HUDEP-2 (cell line): ENCODE measurements around the gene KLC4.
"Not testable (repeated sequence)": the region's sequence is repeated elsewhere in the genome, so short reads cannot be mapped to it uniquely, and the experiment has no call there.

Experiments
- DNase-seq, 76 experiments: peaks; one replicate each; lab custom pipeline; 2025; ENCODE audit not compliant: unreplicated experiment in 76 of 76; lab: John Stamatoyannopoulos, UW

KLC4 gene

DNA sequence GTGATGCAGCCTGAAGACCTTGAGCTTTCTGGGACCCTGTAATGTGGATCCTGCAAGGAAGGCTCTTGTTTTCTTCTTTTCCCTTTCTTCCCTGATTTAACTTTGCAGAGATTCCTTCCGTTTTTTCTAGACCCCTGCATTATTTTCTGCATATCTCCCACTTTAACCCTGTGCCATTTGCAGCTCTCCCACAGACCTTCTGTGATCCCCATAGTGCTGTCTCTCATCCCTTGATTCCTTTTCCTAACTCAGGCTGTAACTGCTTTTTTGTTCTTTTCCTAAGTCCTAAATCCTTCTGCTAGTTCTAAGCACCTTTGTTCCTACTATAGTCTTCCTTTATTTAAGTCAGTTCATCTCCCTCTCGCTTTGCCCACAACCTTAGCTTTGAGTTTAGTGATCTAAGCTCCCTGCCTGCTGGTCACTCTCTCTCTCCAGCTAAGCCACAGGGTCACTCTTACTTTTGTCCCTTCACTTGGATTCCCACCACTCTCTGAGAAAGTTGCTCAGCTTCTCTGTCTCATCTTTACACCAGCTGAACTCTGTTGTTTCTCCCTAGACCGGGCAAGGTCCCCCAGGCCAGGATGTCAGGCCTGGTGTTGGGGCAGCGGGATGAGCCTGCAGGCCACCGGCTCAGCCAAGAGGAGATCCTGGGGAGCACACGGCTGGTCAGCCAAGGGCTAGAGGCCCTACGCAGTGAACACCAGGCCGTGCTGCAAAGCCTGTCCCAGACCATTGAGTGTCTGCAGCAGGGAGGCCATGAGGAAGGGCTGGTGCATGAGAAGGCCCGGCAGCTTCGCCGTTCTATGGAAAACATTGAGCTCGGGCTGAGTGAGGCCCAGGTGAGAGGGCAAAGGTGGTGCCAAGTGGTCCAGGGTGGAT is 1.6 kb downstream of the KLC4 start:
- DNase-seq = no peak

DNA sequence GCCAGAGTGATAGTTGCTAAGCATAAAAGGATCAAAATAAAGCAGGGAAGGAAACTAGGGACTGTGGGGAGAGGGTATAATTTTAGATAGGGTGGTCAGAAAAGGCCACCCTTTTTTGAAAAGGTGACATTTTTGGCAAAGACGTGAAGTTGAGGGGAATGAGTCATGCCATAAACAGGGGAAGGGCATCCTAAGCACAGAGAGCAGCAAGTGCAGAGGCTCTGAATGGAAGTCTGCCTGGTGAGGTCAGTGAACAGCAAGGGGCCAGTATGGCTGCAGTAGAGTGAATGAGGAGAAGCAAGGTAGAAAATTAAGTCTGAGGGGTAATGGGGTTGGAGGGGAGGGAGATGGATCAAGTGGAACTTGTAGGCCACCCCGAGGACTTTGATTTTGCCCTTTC is 2.4 kb downstream of the KLC4 start:
- no peak for DNase-seq

DNA sequence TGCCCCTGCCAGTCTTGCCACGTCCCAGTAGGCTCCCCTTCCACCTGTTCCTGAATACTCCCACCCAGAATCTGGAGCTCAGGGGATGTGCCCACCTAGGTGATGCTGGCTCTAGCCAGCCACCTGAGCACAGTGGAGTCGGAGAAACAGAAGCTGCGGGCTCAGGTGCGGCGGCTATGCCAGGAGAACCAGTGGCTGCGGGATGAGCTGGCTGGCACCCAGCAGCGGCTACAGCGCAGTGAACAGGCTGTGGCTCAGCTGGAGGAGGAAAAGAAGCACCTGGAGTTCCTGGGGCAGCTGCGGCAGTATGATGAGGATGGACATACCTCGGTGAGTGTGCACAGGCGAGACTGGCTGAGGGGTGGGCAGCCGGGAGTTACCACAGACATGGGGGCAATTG is 3.4 kb downstream of the KLC4 start:
- DNase-seq = no peak

DNA sequence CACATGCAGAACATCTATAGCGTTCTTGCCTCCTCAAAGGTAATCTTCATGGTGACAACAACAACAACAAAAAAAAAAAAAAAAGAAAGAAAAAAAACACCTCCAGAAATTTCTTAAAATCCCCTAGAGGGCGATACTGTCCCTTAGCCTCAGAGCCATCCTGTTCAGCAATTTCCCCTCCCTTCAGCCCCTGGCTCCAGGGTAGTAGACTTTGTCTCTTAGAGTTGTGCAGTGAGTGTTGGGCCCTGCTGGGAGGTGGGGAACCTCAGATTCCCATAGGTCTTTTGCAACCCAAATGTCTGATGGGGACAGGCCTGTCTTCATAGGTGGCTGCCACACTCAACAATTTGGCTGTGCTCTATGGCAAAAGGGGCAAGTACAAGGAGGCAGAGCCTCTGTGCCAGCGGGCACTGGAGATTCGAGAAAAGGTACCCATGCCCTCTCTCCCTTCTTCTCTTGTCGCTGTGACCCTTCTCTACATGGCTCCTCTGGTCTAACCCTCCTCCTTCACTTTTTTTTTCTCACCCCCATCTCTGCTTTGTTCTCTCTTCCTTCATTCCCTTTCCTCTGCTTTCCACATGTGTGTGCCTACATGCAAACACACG is 10.7 kb downstream of the KLC4 start:
- DNase-seq = peak in 20 of 76 experiments; percentile 6 to 45 (median 20)

DNA sequence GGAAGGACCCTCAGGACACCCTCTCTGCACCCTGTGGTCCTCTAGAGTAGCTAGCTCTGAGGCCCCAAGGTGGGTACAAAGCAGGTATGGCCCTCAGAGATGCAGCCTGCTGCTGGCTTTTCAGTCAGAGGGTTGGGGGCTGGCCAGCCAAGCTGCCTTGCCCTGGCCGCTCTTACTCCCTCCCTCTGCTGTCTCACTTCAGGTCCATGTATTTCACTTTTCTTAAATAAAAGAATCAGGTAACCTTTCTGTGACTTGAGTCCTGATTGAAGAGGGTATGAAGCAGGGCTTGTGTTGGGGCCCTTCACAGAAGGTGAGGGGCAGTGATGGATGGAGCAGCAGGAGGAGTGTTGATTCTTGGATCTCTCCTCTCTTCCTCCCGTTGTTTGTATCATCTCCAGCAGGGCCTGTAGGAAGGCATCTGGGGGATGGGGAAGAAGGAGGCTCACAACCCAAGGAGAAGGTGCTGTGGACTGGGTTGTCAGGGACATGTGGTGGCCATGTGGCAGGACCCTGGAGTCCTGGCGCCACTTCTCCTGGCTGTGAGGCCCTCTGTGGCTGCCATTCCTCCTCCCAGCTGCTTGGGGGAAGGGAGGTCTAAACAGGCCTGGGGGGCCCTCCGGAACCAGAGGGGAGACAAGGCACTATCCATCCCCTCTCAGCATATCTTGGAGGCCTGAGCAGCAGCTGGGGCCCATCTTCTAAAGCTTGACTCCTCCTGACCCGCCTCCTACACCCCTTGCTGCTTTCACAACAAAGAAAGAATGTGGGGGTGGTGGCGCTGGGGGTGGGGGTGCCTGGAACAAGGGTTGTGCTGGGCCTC is 15.6 kb downstream of the KLC4 start:
- DNase-seq = no peak

DNA sequence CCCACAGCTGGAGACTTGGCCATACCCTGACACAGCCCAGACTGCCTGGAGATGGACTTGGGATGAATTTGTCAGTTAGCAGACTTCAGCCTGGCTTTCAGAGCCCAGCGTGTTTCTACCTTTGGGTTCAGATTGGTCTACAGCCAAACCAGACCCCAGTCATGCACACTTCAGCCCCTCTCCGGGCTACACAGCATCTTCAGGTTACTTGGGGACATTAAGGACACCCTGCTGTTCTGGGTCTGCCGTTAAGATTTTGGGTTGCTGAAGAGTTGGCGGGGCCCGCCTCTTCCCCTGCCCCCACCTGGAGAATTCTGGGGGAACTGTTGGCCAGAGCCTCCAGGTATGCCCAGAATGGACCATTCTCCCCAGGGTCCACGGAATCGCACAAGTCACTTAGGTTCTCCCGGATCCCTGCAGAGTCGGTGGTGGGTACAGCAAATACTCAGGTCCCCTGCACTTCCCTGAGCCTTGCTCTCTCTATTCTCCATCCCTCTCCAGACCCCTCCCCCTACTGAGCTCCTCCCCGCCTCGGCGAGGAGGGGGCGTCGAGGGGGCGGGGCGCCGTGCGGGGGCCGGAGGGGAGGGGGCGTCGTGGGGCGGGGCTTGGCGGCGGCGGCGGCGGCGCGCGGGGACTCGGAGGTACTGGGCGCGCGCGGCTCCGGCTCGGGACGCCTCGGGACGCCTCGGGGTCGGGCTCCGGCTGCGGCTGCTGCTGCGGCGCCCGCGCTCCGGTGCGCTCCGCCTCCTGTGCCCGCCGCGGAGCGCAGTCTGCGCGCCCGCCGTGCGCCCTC is 16.4 kb downstream of the KLC4 start, which contains the start of gene PTK7:
PTK7 (plus strand) TSS at position 645 of the 794 bp plus-strand sequence. CDS start 175 bp downstream, outside the sequence.
- DNase-seq = no peak

DNA sequence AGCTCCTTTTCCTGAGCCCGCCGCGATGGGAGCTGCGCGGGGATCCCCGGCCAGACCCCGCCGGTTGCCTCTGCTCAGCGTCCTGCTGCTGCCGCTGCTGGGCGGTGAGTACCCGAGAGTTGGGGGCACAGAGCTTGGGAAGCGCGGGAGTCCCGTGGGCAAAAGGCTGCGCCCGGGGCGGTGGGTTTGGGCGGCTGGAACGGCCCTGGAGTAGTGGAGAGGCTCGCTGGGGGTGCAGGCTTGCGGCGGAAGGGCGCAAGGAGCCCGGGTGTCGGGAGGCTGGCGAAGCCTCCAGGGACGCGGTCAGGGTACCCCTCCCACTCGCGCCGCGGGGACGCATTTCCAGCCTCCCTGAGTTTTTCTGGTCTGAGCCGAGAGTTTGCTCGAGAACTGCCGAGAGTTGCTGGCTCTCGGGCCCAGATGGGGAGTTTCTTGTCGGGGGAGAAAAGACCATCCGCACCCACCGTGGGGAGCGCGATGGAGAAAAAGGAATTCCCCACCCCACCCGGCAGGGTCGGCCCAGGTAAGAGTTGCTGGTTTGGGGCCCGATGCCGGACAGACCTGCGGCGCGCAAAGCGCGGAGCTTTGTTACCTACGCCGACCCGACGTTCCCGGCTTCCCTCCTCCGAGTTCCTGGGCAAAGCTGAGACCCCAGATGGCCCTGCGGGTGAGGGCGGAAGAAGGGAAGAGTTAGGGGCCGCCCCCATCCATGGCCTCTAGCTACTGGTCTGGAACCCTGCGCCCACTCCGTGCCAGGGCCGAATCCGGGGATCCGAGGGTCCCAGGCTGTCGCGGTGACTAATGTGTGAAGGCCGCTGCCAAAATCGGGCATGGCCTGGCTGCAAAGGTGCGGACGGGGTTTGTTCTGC is 17.3 kb downstream of the KLC4 start:
- DNase-seq = no peak

DNA sequence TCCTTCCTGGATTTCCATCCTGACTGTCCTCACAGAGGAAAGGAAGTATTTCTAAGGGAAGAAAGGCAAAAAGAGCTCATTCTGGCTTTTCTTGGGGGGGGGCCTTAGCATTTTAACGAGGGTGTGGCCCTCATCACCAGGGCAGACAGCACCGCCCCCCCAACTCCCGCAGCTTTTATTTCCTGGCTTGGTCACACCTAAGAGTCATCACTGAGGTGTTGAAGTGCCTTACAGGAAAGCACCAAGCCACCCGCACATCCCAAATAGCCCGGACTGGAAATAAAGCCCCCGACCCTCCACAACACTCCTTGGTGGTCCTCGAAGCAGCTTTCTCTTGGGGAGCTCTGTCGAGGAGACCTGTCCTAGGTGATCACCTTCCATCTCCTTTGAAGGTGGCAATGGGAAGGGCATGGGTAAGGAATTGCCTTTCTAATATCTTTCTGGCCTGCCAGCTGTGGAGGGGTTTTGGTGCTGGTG is 17.9 kb downstream of the KLC4 start:
- no peak for DNase-seq

DNA sequence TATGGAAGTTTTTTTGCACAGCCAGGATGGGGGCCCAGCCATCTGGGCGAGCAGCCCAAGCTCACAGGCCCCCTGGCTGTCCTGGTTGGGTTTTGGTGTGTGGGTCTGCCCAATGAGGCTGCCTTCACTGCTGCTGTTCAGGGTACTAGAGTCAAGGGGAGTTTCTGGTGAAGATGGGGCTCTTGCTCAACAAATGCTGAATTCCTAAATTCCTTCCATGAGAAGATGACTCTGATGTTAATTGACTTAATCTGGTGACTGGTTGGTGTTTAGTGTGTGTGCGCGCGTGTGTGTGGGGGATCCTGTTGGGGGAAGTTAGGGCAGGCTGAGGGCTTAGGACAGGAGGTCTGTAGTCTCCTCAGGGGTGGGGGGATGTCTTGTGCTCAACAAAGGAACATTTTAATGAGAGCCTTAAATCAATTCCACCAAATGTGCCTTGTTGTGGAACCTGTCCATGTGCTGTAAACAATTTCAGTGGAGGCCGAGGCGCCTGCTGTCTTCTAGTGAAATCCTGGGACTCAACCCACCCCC is 18.6 kb downstream of the KLC4 start:
- no peak for DNase-seq

DNA sequence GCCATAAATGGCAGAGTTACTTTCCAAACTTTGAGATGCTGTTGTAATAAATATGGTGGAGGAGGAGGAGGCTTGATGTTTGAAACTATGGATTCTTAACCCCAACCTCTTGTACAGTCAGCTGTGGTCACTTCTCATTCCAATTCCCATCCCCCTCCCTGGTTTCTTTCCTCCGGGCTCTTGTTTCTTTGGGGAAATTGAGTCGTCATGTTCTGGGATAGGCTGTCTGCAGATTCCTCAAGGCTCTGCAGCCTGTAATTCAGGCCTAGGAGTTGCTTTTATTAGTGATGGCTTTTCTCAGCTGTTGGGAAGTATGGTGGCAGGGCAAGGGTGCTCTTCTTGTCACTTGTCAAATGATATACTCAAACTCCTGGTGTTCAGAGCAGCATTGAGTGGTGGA is 19.3 kb downstream of the KLC4 start:
- DNase-seq = no peak

DNA sequence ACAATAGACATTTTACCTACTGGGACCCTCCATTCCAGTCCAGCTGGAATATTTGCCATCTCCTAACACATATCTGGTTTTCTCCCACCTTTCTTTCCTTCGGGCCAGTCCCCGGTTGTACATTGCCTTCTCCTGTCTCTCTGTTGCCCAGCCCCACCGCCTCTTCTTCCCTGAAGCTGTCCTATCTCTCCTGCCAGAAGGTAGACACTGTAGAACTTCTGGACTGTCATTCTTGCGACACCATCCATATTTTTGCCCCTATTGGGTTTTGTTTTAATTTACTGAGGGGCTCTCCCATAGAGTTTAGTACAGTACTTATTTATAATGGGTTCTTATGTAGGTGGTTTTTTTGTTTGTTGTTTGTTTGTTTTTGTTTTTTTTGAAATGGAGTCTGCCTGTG is 21.6 kb downstream of the KLC4 start:
- DNase-seq = no peak

DNA sequence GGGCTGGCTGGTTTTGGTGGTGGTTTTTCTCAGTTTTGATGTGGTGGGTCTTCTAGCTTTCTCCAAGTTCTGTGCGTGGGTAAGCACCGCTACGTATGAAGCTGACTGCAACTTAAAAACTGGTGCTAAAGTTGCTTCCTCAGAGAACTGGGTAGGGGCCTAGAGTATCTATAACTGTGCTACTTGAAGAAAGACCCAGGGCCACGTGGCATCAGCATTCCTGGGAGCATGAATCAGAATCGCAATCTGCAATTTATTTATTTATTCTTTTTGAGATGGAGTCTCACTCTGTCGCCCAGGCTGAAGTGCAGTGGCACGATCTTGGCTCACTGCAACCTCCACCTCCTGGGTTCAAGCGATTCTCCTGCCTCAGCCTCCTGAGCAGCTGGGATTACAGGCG is 22.5 kb downstream of the KLC4 start:
- DNase-seq = not testable (repeated sequence)

DNA sequence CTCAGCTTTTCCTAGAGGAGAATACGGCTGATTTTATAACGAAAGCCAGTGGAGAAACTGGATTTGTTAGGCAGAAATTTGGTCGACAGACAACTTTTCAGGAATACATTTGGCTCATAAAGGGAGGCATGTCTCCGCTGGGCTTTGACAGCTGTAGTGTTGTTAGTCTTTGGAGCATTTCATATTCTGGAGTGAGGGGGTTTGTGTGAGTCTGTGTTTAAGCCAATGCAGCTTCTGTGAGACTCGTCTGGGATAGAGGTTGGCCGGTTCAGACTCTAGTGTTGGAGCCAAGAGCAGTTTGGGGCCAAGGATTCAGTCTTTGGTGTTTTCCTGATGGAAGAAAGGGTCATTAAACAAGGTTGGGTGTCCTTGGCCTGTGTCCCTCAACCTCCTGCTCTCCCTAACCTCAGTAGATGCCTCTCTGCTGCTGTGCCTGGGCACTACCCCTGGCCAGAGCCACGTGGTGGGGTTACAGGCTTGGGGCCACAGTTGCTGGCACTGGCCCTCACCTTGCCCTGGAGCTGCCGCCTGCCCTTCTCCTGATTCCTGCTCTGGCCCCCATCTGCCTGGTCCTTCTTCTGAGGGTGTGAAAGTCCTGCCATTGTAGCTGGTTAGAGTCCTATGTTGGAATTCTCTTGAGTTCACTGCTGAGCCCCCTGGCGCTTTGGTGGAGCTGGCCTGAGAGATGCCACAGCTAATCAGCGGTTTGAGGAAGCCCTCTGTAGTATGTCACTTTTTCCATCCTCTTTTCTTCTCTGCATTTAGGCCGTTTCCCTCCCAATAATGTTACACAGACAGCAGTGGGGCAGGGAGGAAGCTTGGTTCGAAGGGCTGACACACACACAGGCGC is 23.6 kb downstream of the KLC4 start:
- peak in 1 of 76 experiments; percentile 18 for DNase-seq

DNA sequence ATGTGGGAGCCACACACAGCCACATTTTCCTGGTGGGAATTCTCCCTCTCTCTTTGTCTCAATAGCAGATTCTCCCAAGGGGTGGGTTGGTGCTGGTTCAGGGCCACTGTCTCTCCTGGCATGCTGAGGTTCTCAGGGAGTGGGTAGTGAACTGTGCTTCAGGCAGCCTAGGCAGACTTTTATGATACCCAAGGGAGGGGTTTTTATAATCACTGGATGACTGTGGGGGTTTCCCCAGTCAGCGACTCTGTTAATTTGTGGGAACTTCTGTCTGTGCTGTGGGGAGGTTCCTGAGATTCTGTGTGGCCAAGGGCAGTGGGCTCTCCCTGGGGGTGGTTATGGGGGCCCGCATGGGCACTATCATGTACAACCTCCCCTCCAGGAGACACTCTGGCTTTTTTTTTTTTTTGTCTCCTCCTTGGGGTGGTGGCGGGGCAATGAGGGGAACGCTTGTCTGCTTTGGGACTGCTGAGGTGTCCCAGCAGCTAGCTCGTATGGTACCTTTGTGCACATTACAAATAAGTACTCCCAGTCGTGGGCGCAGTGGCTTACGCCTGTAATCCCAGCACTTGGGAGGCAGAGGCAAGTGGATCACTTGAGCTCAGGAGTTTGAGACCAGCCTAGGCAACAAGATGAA is 26.7 kb downstream of the KLC4 start:
- no peak for DNase-seq

DNA sequence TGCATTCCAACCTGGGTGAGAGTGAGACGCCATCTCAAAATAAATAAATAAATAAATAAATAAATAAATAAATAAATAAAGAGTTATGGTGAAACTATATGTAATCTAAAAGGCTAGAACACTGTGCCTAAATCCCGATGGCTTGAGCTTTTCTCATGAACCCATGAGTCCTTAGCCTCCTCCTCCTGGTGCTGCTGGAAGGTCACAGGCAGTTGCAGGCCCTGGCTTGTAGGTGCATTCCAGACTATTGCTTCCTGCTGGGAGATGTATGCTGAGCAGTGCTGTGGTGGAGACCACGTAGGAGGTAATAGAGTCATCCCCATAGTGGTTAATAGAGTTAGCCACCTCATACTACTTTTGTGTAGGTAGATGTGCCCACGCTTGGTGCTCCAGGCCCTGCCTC is 29.2 kb downstream of the KLC4 start:
- DNase-seq = no peak

DNA sequence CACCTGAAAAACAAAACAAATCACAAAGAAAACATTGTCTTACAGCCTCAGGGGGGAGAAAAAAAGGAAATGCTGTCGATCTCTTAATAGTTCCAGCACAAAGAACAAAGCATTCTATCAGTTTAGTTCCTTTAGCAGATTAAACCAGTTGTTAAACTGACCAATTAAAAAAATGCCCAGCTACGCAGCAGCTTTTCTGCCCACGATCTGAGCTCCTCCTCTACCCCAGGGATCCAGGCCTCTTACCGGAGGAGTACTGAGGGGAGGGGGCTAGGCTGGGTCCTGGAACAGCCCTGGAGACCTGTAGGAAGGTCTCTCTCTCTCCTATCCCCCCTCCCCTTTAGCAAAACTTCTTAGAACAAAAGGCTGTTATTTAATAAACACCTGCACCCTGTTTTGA is 30.0 kb downstream of the KLC4 start:
- no peak for DNase-seq

DNA sequence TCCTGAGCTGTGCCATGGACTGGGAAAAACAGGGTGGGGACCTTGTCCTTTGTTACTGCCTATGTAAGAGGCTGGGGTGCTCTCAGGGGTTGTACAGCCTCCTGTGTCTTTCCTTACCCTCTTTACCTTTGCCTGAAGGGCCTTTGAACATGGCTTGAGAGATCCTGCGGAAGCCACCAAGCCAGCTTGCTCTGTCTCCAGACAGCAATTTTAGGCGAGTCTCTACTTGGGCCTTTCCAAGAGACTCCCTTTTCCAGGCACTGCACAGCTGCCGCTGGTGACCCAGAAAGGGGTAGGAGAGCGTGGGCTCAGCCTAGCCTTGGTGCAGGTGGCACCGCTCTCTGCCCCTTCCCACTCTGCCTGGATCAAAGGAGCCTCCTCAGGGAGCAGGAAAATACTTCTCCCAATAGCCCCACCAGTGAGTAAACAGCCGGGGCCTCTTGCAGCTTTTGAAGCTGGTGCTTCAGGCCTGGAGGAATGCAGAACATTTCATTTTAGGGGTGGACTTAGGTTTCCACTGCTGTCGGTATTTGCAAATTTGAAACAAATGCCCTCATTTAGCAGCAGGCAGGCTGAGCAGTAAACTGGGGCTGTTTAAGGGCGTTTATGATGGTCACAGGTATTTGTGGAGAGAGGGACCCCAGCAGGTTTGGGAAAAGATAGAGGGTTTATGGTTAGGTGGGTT is 30.6 kb downstream of the KLC4 start:
- DNase-seq = no peak
